ENCODE results near the gene TTF2. TPM values are rescaled to one million over a fixed set of nuclear protein-coding genes. Genes with fewer than 3 reads are reported as not detected.
A peak's percentile ranks its signal among the peaks of the same experiment; 100 is the strongest.

TTF2 gene
- polyA plus RNA-seq, 1 donor from 2014 or later: 2.6 TPM

GRCh38 chr1:117122330-117123025, 62.4 kb downstream of the TTF2 start:
- Histone ChIP-seq H4K20me1 (ENCODE audit: insufficient read depth) (no peaks in the 10 kb centered on the region), H3K4me2 (ENCODE audit: low read length) (no peak overlapping the region), H3K9me3 (ENCODE audit: low read length) (no peaks in the 10 kb centered on the region), H3K27me3 (ENCODE audit: insufficient read depth, low read depth, low read length) (no peaks in the 10 kb centered on the region), H3K79me2 (replicated peaks; ENCODE audit: insufficient read depth, low read length) (no peaks in the 10 kb centered on the region), H3K4me3 (ENCODE audit: low read length) (peak overlapping the region; percentile 68), H3K27ac (ENCODE audit: low read length) (no peak overlapping the region), H3F3A (ENCODE audit: insufficient read depth, low read length, poor library complexity, severe bottlenecking) (no peaks in the 10 kb centered on the region), H3K36me3 (ENCODE audit: insufficient read depth, low read length) (no peaks in the 10 kb centered on the region), H2AFZ (ENCODE audit: low read depth, low read length) (no peak overlapping the region), H3K9ac (ENCODE audit: low read length) (peak overlapping the region; percentile 61), H3K9me2 (ENCODE audit: insufficient read depth, low read length) (no peaks in the 10 kb centered on the region)
- TF ChIP-seq EP300 (conservative IDR thresholded peaks at IDR 0.05; ENCODE audit: poor library complexity, severe bottlenecking): no peak
- TF ChIP-seq MXI1 (conservative IDR thresholded peaks at IDR 0.05; ENCODE audit: poor library complexity, severe bottlenecking): no peak
- peak; percentile 5 for TF ChIP-seq CTCF (IDR thresholded peaks at IDR 0.05; ENCODE audit: poor library complexity, severe bottlenecking)
- TF ChIP-seq REST (IDR thresholded peaks at IDR 0.05; ENCODE audit: borderline replicate concordance): no peak
- TF ChIP-seq EZH2 (IDR thresholded peaks at IDR 0.05; ENCODE audit: borderline replicate concordance, insufficient read depth, low read length, poor library complexity, severe bottlenecking): no peak
- peak; percentile 3 for TF ChIP-seq SMC3 (conservative IDR thresholded peaks at IDR 0.05; ENCODE audit: poor library complexity)
- TF ChIP-seq POLR2AphosphoS5 (IDR thresholded peaks at IDR 0.05): no peak
- peak; percentile 9 for TF ChIP-seq RAD21 (conservative IDR thresholded peaks at IDR 0.05)
- no peak for TF ChIP-seq TAF1 (IDR thresholded peaks at IDR 0.05; ENCODE audit: low read depth)

GRCh38 chr1:117123274-117123673, 63.1 kb downstream of the TTF2 start:
- H4K20me1 ChIP-seq (ENCODE audit: insufficient read depth): no peaks in the 10 kb centered on the region
- H3K79me2 ChIP-seq (replicated peaks; ENCODE audit: insufficient read depth, low read length): no peaks in the 10 kb centered on the region
- no peak overlapping the region for H2AFZ ChIP-seq (ENCODE audit: low read depth, low read length)
- H3K9me3 ChIP-seq (ENCODE audit: low read length): no peaks in the 10 kb centered on the region
- H3F3A ChIP-seq (ENCODE audit: insufficient read depth, low read length, poor library complexity, severe bottlenecking): no peaks in the 10 kb centered on the region
- no peaks in the 10 kb centered on the region for H3K27me3 ChIP-seq (ENCODE audit: insufficient read depth, low read depth, low read length)
- TF ChIP-seq RAD21 (conservative IDR thresholded peaks at IDR 0.05) (no peak), EZH2 (IDR thresholded peaks at IDR 0.05; ENCODE audit: borderline replicate concordance, insufficient read depth, low read length, poor library complexity, severe bottlenecking) (no peak), CTCF (IDR thresholded peaks at IDR 0.05; ENCODE audit: poor library complexity, severe bottlenecking) (no peak), SMC3 (conservative IDR thresholded peaks at IDR 0.05; ENCODE audit: poor library complexity) (no peak), MXI1 (conservative IDR thresholded peaks at IDR 0.05; ENCODE audit: poor library complexity, severe bottlenecking) (no peak), REST (IDR thresholded peaks at IDR 0.05; ENCODE audit: borderline replicate concordance) (no peak), TAF1 (IDR thresholded peaks at IDR 0.05; ENCODE audit: low read depth) (no peak), EP300 (conservative IDR thresholded peaks at IDR 0.05; ENCODE audit: poor library complexity, severe bottlenecking) (no peak)
- H3K36me3 ChIP-seq (ENCODE audit: insufficient read depth, low read length): no peaks in the 10 kb centered on the region
- no peak overlapping the region for H3K27ac ChIP-seq (ENCODE audit: low read length)
- H3K9me2 ChIP-seq (ENCODE audit: insufficient read depth, low read length): no peaks in the 10 kb centered on the region
- no peak overlapping the region for H3K4me3 ChIP-seq (ENCODE audit: low read length)
- H3K4me2 ChIP-seq (ENCODE audit: low read length): no peak overlapping the region
- no peak overlapping the region for H3K9ac ChIP-seq (ENCODE audit: low read length)

Measured in neural cell (in vitro differentiated cells).